ENCODE measurements around the gene GPR143. TPM values are rescaled to one million over a fixed set of nuclear protein-coding genes. Genes with fewer than 3 reads are reported as not detected.
"Not testable (repeated sequence)": the region's sequence is repeated elsewhere in the genome, so short reads cannot be mapped to it uniquely, and the experiment has no call there.

The GPR143 gene
- total RNA-seq, result not detected
- polyA plus RNA-seq, result not detected
- total RNA-seq, result 0 reads per million in 6 experiments

GRCh38 chrX:9765737-9766097, at the start of gene GPR143:
GPR143 (minus strand) TSS chrX:9765847; CDS start chrX:9765817, 30 bp downstream.
- DNase-seq, result no peak
- Mint-ChIP-seq H3K4me3 (no peak within 1 kb of the TSS), H3K36me3 (no peaks in the 10 kb centered on the region), H3K27me3 (peaks cover 7 to 17% (median 13%) of the 10 kb centered on the region in 5 donors), H3K27ac (no peak within 1 kb of the TSS), H3K9me3 (peaks cover 0 to 3% (median 0%) of the 10 kb centered on the region in 9 donors), H3K4me1 (peaks cover 0 to 4% (median 0%) of the 10 kb centered on the region in 4 donors)
- POLR2A ChIA-PET, result no interaction called here
- ATAC-seq, result no peak

- H3K9me3 Mint-ChIP-seq, H3K27ac Mint-ChIP-seq, H3K4me1 Mint-ChIP-seq, POLR2A ChIA-PET, ATAC-seq, H3K36me3 Mint-ChIP-seq, DNase-seq, H3K4me3 Mint-ChIP-seq, H3K27me3 Mint-ChIP-seq: not testable (repeated sequence)
Observed at GRCh38 chrX:9811086-9811485, 45.4 kb upstream of the GPR143 start.

- H3K27ac Mint-ChIP-seq, ATAC-seq, H3K4me1 Mint-ChIP-seq, H3K27me3 Mint-ChIP-seq, H3K36me3 Mint-ChIP-seq, DNase-seq, H3K9me3 Mint-ChIP-seq, H3K4me3 Mint-ChIP-seq, POLR2A ChIA-PET: not testable (repeated sequence)
Observed at GRCh38 chrX:9809876-9810275, 44.2 kb upstream of the GPR143 start.

- Mint-ChIP-seq H3K4me3 (no peak overlapping the region), H3K9me3 (peaks cover 0 to 5% (median 0%) of the 10 kb centered on the region in 9 donors), H3K36me3 (no peaks in the 10 kb centered on the region), H3K4me1 (no peaks in the 10 kb centered on the region), H3K27ac (no peak overlapping the region), H3K27me3 (no peaks in the 10 kb centered on the region)
- ATAC-seq (no peak), DNase-seq (no peak)
- POLR2A ChIA-PET, result no interaction called here
Observed at GRCh38 chrX:9807355-9808182, 41.9 kb upstream of the GPR143 start.

- no peaks in the 10 kb centered on the region for H3K27me3 Mint-ChIP-seq
- DNase-seq, result no peak
- POLR2A ChIA-PET, result interaction anchor here (0.6 kb wide), 1 partner anchor 103 kb away, joined by 5 read pairs; no protein-coding TSS in a partner anchor
Observed at GRCh38 chrX:9805956-9806355, 40.3 kb upstream of the GPR143 start.

GRCh38 chrX:9804444-9804843, 38.8 kb upstream of the GPR143 start:
- ATAC-seq, result no peak
- peaks cover 0 to 21% (median 7%) of the 10 kb centered on the region in 9 donors for H3K9me3 Mint-ChIP-seq
- no peaks in the 10 kb centered on the region for H3K4me1 Mint-ChIP-seq
- no peak overlapping the region for H3K4me3 Mint-ChIP-seq
- H3K27ac Mint-ChIP-seq, result no peak overlapping the region
- peaks cover 0 to 7% (median 6%) of the 10 kb centered on the region in 5 donors for H3K27me3 Mint-ChIP-seq
- no peak for DNase-seq
- H3K36me3 Mint-ChIP-seq, result peaks cover 0 to 13% (median 0%) of the 10 kb centered on the region in 3 donors
- POLR2A ChIA-PET, result no interaction called here

More at GRCh38 chrX:9805956-9806355, 40.3 kb upstream of the GPR143 start:
- Mint-ChIP-seq H3K27ac (no peak overlapping the region), H3K4me1 (no peaks in the 10 kb centered on the region), H3K9me3 (peaks cover 0 to 9% (median 0%) of the 10 kb centered on the region in 9 donors), H3K36me3 (peaks cover 0 to 2% (median 0%) of the 10 kb centered on the region in 3 donors), H3K4me3 (no peak overlapping the region)
- no peak for ATAC-seq

- H3K27ac Mint-ChIP-seq, result no peak overlapping the region
Observed at GRCh38 chrX:9802737-9803136, 37.1 kb upstream of the GPR143 start.

GRCh38 chrX:9797384-9798360, 32.0 kb upstream of the GPR143 start:
- peaks cover 7 to 41% (median 15%) of the 10 kb centered on the region in 9 donors for H3K9me3 Mint-ChIP-seq
- no peak for DNase-seq
- peaks cover 0 to 25% (median 0%) of the 10 kb centered on the region in 3 donors for H3K36me3 Mint-ChIP-seq
- no peak overlapping the region for H3K4me3 Mint-ChIP-seq
- POLR2A ChIA-PET, result no interaction called here
- no peak overlapping the region for H3K27ac Mint-ChIP-seq
- no peaks in the 10 kb centered on the region for H3K4me1 Mint-ChIP-seq
- peaks cover 0 to 14% (median 9%) of the 10 kb centered on the region in 5 donors for H3K27me3 Mint-ChIP-seq
- ATAC-seq, result no peak

More at GRCh38 chrX:9802737-9803136, 37.1 kb upstream of the GPR143 start:
- Mint-ChIP-seq H3K4me1 (no peaks in the 10 kb centered on the region), H3K36me3 (peaks cover 0 to 14% (median 0%) of the 10 kb centered on the region in 3 donors), H3K27me3 (peaks cover 0 to 9% (median 7%) of the 10 kb centered on the region in 5 donors), H3K4me3 (no peak overlapping the region), H3K9me3 (peaks cover 0 to 25% (median 7%) of the 10 kb centered on the region in 9 donors)
- POLR2A ChIA-PET, result interaction anchor here (0.7 kb wide), 1 partner anchor 44 kb away, joined by 3 read pairs; no protein-coding TSS in a partner anchor
- no peak for ATAC-seq
- no peak for DNase-seq

GRCh38 chrX:9794495-9794894, 28.8 kb upstream of the GPR143 start:
- Mint-ChIP-seq H3K4me1 (no peaks in the 10 kb centered on the region), H3K27me3 (peaks cover 0 to 9% (median 3%) of the 10 kb centered on the region in 5 donors), H3K36me3 (peaks cover 0 to 13% (median 0%) of the 10 kb centered on the region in 3 donors), H3K4me3 (no peak overlapping the region), H3K9me3 (peaks cover 4 to 26% (median 9%) of the 10 kb centered on the region in 9 donors), H3K27ac (no peak overlapping the region)
- no peak for ATAC-seq
- no peak for DNase-seq
- POLR2A ChIA-PET, result no interaction called here

- peaks cover 0 to 2% (median 0%) of the 10 kb centered on the region in 4 donors for H3K4me1 Mint-ChIP-seq
- POLR2A ChIA-PET, result no interaction called here
- H3K27me3 Mint-ChIP-seq, result peaks cover 2 to 23% (median 16%) of the 10 kb centered on the region in 5 donors
- no peak overlapping the region for H3K4me3 Mint-ChIP-seq
- DNase-seq (no peak), ATAC-seq (no peak)
- peaks cover 4 to 16% (median 9%) of the 10 kb centered on the region in 9 donors for H3K9me3 Mint-ChIP-seq
- peaks cover 0 to 11% (median 0%) of the 10 kb centered on the region in 3 donors for H3K36me3 Mint-ChIP-seq
- no peak overlapping the region for H3K27ac Mint-ChIP-seq
Observed at GRCh38 chrX:9790866-9791265, 25.2 kb upstream of the GPR143 start.

- Mint-ChIP-seq H3K4me1 (peaks cover 0 to 4% (median 0%) of the 10 kb centered on the region in 4 donors), H3K27ac (no peak overlapping the region)
- DNase-seq, result no peak
Observed at GRCh38 chrX:9789555-9789954, 23.9 kb upstream of the GPR143 start.

GRCh38 chrX:9788911-9789310, 23.3 kb upstream of the GPR143 start:
- POLR2A ChIA-PET, result no interaction called here
- Mint-ChIP-seq H3K9me3 (peaks cover 0 to 2% (median 0%) of the 10 kb centered on the region in 9 donors), H3K4me3 (no peak overlapping the region), H3K4me1 (peaks cover 0 to 4% (median 0%) of the 10 kb centered on the region in 4 donors), H3K27me3 (peaks cover 2 to 27% (median 13%) of the 10 kb centered on the region in 5 donors), H3K36me3 (no peaks in the 10 kb centered on the region), H3K27ac (no peak overlapping the region)
- no peak for ATAC-seq
- no peak for DNase-seq

More at GRCh38 chrX:9789555-9789954, 23.9 kb upstream of the GPR143 start:
- no peak for ATAC-seq
- H3K36me3 Mint-ChIP-seq, result no peaks in the 10 kb centered on the region
- peaks cover 0 to 4% (median 0%) of the 10 kb centered on the region in 9 donors for H3K9me3 Mint-ChIP-seq
- H3K4me3 Mint-ChIP-seq, result no peak overlapping the region
- POLR2A ChIA-PET, result no interaction called here
- peaks cover 2 to 27% (median 13%) of the 10 kb centered on the region in 5 donors for H3K27me3 Mint-ChIP-seq
